Kidney tubule cell (primary cell): ENCODE results near the gene S100PBP.
A peak's percentile ranks its signal among the peaks of the same experiment; 100 is the strongest.

ENCODE experiments used
- DNase-seq: peaks from one replicate; pipeline ENCODE4 v3.0.0-alpha.2; 2018; ENCODE audit warnings: low spot score

Gene S100PBP

DNA sequence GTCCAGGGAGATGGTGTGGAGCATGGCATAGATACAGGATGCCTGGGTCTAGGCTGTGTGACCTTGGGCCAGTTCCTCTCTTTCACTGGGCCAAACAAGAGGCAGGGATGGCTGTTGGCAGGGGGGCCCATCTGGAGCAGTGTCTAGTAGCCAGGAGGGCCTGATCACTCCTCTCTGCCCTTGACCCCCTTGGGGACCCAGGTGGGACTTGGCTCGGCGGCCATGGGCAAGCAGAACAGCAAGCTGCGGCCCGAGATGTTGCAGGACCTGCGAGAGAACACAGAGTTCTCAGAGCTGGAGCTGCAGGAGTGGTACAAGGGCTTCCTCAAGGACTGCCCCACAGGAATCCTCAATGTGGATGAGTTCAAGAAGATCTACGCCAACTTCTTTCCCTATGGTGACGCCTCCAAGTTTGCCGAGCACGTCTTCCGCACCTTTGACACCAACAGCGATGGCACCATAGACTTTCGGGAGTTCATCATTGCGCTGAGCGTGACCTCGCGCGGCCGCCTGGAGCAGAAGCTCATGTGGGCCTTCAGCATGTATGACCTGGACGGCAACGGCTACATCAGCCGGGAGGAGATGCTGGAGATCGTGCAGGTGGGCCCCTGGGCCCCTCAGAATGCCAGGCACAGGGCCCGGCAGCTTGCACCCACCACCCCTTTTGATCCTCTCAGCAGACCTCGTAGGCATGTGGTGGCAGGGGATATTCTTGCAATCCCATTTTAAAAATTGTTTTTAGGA lies 71.4 kb downstream of the S100PBP start:
- no peak for DNase-seq

- no peak for DNase-seq
Measured at GRCh38 chr1:32889731-32890278, 72.4 kb downstream of the S100PBP start.

GRCh38 chr1:32890516-32891240 lies 73.2 kb downstream of the S100PBP start:
- DNase-seq: no peak

DNA sequence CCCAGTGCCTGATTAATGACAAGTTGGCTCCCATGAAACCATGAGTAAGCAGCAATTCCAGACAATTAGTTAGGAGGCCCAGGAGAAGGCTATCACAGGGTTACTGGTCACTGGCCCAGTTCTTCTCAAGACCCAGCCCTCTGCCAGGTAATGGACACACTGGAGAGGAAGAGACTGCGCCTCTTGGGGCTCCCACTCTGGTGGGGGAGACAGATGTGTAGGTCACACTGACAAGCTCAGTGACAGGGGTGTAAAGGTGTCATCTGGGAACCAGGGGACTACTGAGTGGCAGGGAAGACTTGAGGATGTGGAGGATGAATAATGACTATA lies 73.8 kb downstream of the S100PBP start:
- no peak for DNase-seq

- no peak for DNase-seq
Measured at GRCh38 chr1:32891630-32892029, 74.2 kb downstream of the S100PBP start.

DNA sequence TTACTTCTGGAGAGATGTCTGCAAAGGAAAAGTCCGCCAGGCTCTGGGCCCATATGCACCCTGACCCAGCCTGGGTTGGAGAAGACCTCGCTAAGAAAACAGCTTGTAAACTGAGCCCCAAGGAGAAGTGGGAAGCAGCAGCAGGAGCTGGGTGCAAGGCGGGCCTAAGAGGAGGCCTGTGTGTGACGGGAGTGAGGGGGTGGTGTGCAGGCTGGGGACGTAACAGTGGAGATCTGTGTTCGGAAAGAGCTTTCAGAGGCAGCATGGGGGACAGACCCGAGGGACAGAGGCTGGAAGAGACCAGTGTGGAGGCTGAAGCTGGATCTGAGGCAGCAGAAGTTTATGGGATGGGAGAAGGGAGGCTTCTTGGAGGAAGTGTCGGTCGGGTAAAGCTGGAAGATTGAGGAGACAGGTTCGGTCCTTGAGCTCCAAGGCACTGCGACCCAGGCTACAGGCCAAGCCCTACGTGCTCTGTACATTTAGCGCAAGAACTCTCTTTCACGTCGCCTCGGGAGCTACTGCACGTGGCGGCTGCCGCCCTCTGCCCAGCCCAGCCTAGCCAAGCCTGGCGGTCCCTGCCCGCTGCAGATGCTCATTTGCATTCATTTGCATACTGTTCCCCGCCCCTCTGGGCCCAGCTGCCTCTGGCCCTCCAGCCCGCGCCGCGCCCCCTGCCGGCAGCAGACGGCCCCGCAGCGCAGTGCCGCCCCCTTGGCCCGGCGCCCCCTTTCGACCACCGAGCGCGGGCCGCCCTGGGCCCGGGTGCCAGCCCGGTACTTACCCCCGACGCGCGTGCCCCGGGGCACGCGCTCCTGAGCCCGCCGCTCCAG lies 75.1 kb downstream of the S100PBP start:
- DNase-seq: peak; percentile 32

GRCh38 chr1:32893198-32894018 lies 76.0 kb downstream of the S100PBP start:
- peak; percentile 41 for DNase-seq

GRCh38 chr1:32894019-32894600 lies 76.7 kb downstream of the S100PBP start:
- DNase-seq: no peak

- DNase-seq: no peak
Measured at GRCh38 chr1:32894681-32895080, 77.2 kb downstream of the S100PBP start.

DNA sequence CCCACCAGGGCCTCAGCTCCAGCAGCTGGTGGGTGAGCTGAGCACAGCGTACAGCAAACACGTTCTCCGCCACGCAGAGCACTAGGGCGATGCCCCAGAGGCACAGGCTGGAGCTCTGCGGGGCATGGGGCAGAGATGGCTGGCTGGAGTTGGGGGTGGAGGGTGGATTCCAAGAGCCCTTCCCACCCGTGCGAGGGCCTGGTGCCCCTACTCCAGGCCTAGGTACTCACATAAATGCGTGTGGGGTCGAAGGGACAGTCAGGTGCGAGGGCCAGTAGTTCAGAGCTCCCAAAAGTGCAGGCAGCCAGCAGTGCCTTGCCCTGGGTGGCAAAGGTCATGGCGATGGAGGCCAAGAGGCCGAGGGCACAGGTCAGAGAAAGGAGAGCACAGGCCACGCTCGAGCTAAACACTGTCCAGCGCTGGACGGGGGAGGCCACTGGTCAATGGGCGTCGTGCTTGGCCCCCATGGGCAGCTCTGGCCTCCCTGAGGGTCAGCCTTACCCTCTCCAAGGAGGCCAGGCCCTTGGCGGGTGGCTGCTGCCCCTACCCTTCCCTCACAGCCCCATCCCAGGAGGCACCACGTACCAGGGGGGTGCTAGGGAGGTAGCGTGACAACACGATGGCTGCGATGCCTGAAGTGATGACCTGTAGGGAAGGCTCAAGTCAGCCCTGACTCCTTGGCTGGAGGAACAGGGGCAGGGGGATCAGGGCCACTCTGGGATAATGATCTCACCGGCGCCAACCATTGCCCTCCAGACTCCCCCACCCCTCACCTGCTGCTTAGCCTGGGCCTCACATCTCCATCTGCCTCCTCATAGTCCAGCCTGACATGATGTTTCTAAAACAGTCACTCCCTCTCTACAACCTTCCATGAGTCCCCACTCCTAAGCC lies 78.1 kb downstream of the S100PBP start:
- no peak for DNase-seq

DNA sequence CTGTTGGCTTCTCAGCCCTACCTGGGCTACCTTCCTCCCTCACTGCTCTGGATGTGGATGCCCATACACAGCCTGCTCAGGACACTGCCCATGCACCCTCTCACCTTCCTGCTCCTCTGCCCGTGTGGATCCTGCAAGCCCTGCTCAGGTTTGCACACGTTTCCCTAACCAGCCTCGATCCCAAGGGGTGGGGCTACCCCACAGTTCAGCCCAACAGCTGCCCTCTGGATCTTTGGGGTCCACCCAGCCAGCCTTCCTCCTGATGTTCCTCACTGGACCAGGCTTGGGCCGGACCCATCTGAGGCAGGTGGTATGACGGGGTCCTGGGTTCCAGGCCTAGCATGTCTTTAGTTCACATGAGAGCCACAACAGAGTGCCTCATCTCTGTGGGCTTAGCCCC lies 79.0 kb downstream of the S100PBP start:
- no peak for DNase-seq

GRCh38 chr1:32897082-32898049 lies 79.9 kb downstream of the S100PBP start:
- no peak for DNase-seq

GRCh38 chr1:32898056-32898455 lies 80.6 kb downstream of the S100PBP start:
- no peak for DNase-seq

GRCh38 chr1:32898958-32899357 lies 81.5 kb downstream of the S100PBP start:
- DNase-seq: no peak

DNA sequence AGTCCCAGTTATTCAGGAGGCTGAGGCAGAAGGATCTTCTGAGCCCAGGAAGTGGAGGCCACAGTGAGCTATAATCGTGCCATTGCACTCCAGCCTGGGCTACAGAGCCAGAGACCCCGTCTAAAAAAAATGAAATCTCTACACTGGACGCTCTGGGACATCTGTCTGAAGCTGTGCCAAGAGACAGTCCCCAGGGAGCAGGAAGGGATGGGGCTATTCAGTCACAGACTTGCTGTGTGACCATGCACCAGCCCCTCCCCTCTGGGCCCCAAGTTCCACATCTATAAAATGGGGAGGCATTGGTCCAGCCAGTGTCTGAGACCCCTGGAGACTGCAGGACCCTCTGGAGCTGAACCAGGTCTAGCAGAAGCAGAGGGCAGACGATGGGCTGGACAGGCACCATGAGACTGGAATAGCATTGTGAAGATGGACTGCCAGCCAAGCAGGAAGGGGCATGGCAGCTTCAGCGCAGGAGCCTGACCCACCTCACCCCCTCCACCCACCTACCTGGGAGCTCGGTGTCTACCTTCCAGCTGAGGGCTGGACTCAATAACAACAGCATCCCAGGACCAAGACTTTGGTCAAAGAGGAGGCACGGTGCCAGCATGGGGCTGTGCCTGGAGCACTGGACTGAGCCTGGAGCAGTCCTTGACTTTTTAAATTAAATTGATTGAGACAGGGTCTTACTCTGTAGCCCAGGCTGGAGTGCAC lies 82.3 kb downstream of the S100PBP start:
- no peak for DNase-seq

- DNase-seq: no peak
Measured at GRCh38 chr1:32900371-32900955, 83.0 kb downstream of the S100PBP start.

- peak; percentile 54 for DNase-seq
Measured at GRCh38 chr1:32900956-32901822, 83.7 kb downstream of the S100PBP start, which contains the start of gene TMEM54. TMEM54 (minus strand) TSS chr1:32901389; CDS start chr1:32901238, 151 bp downstream.
